DMS114 treated with DMSO at 0.1 percent for 48 hours (cell line): ENCODE data around the gene VRK3.
A peak's percentile ranks its signal among the peaks of the same experiment; 100 is the strongest.
"Not testable (repeated sequence)": the region's sequence is repeated elsewhere in the genome, so short reads cannot be mapped to it uniquely, and the experiment has no call there.

Experiments
- DNase-seq: peaks from one replicate; lab custom pipeline; 2025; ENCODE audit not compliant: unreplicated experiment; lab: John Stamatoyannopoulos, UW

VRK3 gene

DNA sequence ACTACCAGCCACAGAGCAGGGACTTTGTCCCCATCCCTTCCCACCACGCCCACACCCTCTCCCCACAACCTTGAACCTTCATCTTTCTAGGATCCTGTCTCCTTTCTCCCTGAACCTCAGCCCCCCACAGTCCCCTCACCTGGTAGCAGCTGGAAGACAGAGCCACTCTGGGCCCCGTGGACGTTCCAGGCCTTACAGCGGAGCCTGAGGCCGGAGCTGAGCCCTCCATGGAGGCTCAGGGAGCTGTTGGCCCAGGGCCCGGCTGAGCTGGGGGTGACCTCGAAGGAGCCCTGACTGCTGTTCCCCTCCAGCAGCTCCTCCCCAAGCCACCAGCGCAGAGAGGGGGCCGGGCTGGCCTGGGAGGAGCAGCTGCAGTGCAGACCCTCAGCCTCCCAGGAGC, 67.0 kb downstream of the VRK3 start:
- DNase-seq: not testable (repeated sequence)

DNA sequence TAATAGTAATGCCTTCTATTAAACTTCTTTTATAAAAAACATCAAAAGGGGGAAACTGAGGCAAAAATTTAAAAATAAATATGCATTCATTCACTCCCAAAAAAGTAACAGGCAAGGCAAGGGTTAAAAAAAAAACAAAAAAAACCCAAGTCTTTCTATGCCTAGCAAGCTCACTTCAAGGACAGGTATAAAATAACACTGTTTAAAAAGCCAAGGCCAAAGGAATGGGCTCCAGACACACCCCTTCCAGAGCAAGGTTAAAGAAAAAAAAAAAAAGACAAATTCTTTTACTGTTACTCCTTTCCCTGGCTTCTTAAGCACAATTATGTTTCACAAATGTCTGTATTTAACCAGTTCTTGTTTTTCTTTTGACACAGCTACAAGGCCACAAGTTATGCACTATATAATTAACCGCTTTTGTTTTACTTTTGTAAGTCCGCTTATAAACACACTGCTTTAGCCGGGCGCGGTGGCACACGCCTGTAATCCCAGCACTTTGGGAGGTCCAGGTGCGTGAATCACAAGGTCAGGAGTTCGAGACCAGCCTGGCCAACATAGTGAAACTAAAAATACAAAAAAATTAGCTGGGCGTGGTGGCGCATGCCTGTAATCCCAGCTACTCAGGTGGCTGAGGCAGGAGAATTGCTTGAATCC, 67.8 kb downstream of the VRK3 start:
- DNase-seq: no peak

DNA sequence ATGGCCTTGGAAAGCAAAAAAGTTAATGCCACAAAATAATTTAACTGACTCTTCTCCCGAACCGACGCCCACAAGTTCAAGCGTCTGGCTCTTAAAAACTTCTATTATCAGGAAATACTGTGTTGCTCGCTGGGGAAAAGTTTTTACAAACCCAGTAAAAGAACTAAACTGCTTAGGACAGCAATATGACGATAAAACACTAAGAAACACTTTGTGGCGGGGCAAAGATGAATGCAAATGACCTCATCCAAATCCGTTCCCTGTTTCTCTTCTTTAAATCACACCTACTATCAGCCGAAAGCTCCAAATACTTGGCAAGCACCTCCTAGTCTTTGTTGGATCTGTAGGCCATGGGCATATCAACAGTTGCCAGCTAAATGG, 69.1 kb downstream of the VRK3 start:
- no peak for DNase-seq

DNA sequence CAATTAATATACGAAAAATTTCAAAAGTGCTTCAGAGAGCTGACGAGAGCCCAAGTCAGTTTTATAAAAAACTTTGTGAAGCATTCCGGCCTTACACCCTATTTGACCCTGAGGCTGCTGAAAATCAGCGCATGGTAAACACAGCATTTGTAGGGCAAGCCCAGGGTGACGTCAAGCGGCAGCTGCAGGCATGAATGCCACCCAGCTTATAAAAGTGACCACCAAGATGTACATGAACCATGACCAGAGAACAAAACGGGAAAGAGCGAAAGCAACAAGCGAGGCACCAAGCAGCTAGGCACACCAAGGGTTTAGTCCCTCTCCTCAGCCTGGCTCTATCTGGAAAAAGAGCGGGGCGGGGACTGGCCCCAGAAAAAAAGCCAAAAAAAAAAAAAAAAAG, 70.2 kb downstream of the VRK3 start:
- DNase-seq: no peak

DNA sequence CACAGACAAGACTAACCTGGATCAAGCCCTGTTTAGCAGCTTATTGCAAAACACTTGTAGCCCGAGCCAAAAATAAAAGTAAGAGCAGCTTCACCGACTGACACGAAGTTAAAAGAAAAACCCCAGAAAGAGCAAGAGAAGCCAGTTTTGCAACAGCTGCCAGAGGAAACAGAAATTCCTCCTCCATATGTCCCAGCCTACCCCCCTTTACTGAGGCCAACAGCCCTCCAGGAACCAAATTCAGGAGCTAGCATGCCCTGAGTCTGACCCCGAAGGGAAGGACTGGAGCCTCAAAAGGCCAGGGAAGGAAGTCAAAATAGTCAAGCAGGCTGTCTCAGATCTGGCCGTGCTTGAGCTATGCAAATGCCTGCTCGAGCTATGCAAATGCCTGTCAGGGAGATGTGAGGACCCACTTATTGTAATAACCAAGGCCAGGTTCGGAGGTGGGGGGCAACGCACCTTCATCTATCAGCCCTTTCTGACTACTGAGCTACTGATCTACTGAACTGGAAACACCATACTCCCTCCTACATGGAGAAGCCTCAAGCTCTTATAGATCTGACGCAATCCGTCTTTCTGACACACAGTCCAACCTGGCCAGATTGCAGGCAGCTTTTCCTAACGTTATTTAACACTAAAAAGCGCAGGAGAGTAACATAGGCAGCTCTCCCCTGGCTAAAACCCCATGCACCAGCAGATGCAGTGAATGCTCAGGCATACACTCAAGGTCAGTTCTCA, 70.9 kb downstream of the VRK3 start:
- no peak for DNase-seq

DNA sequence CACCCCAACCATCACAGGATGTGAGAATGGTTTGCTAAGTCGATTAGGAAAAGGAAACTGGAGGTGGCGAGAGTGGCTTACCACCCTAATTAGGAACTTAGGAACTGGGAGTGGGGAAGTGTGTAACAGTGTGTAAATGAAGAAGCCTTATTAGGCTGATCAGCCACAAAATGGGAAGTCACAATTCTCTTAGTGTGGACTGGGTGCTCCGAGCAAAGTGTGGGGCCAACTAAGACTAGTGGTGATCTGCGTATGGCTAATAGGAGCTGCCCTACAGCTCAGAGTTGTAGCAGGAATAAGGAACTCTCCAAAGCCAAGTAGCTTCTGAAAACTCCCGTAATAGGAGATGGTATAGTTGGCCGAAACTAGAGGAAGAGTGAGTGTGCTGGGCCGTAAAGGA, 71.8 kb downstream of the VRK3 start:
- no peak for DNase-seq

DNA sequence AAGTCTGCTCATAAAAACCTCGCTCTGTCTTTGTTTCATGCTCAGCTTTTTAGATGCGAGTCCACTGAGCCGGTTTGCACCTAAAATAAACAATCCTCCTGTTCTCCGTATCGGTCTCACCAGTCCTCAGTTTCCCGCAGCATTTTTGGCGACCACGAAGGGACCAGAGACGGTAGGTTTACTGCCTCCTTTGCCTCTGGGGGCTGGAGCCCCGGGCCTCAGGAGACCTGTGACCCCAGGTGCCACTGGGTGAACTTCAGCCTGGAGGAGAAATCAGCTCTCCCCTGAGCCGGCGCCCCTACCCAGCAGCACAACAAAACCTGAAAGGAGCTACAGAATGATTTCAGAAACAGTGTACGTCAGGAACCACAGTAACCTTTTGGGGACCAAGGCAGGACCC, 72.3 kb downstream of the VRK3 start:
- no peak for DNase-seq

DNA sequence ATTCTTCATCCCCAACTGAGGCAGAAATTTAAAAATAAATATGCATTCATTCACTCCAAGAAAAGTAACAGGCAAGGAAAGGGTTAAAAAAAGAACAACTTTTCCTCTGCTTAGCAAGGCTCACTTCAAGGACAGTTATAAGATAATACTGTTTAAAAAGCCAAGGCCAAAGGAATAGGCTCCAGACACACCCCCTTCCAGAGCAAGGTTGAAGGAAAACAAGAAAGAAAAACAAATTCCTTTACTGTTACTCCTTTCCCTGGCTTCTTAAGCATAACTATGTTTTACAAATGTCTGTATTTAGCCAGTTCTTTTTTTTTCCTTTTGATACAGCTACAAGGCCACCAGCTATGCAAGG, 72.7 kb downstream of the VRK3 start:
- no peak for DNase-seq

DNA sequence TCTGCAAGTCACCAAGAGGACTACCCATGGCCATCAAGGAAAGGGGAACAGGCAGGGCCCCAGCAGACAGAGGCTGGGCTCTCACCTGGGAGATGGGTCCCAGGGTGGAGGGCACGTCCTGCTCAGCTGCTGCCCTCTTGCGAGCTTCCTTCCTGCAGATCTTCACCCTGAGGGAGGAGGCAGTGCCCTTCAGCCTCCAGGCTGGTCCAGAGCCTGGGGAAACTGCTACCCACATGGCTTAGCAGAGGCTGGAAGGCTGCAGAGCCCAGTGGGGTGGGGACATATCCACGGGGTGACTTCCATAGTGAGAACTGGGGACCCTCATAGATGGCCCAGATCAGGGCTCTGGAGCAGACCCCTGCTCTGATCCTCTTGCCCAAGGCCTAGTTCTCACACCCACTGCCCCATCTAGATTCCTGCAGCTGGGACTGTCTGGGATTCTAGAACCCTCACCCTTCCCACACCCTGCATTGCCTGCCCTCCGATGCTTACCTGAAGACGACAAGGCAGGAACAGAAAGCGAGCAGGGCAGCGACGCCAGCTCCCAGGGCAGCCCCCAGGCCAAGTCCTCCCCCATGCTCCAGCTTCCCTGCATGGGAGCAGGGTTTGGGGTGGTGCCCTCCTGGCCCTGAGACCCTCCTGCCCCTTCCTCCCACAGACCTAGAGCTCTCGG, 73.2 kb downstream of the VRK3 start:
- no peak for DNase-seq

DNA sequence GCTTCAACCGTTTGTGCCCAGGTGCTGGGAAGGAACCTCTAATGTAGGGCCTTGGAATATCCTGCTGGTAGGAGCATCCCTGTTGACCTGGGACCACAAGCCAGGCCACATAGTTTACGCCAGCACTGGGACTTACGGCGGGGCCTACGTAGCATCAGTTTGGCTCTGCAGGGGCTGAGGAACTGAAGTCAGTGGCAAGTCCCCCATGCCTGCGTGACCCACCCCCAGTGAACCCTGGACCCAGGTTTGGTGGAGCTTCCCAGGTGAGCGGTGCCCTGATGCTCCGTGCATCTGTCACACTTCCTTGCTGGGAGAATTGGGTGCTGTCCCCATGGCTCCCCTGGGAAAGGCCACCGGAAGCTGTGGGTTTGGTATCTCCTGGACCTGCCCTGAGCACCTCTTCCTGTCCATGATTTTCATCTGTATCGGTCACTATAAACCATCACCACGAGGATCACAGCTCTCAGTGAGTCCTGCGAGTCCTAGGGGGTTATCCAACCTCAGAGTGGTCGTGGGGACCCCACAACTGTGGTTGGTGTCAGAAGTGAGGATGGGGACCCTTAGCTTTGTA, 74.1 kb downstream of the VRK3 start:
- DNase-seq: no peak

DNA sequence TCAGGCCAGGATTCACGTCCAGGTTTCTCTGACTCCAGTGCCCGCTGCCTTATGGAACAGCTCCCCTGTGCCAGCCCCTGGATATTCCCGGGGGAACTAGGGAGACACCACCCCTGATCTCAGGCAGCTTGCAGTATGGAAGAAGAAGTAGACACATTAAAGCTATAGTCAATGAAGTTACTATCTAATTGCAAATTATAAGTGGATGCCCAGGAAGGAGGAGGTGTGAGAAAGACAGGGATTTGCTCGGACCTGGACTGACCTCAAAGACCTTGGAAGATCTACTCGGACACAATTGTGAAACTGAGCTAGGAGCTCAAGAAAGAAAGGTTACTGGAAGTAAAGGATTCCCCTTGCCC, 74.6 kb downstream of the VRK3 start:
- no peak for DNase-seq

DNA sequence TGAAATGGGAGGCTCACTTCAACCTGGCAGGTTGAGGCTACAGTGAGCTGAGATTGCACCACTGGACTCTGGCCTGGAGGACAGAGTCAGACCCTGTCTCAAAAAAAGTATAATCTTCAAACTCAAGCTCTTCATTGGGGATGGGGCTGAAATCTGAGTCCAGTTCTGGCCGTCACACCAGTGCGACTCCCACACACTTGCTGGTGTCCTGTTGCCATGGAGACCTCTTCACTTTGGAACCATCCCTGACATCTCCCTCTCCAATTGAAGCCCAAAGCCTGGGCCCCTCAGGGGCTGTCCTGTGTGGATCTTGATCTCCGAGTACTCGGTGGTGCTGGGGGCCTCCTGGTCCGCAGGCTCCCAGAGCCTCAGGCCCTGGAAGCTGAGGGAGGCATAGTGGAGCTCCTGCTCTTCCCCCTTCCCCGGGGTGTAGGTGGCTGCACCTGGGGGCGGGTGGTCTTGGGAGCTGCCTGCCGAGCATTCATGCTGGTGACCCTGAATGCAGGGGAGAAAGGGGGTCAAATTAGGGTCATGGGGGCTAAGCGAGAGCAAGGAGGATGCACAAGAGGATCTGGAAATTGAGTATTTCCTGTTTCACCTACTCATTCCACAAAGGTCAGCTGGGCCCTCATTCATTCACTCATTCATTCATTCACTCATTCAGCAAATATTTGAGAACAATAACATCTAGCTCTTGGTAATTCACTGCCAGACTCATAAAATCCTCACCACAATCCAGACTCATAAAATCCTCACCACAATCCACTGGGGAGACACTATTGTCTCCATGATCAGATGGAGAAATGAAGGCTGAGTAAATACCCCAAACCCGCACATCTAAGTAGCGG, 75.2 kb downstream of the VRK3 start:
- no peak for DNase-seq

DNA sequence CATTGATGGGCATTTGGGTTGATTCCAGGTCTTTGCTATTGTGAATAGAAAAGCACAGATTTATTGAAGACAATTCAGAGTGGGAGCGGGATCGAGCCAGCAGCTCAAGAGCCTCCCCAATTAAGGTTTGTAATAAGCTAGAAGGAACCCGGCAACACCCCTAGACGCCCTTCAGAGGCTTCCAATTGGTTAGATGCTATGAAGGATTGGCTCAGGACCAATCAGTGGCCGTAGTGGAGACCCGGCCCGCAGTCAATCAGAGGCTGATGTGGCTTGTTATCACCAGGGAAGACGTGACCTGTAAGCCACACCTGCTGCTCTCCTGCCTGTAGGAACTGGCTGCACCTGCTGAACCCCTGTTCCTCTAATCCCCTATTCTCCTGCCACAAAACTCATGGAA, 78.8 kb downstream of the VRK3 start:
- no peak for DNase-seq

DNA sequence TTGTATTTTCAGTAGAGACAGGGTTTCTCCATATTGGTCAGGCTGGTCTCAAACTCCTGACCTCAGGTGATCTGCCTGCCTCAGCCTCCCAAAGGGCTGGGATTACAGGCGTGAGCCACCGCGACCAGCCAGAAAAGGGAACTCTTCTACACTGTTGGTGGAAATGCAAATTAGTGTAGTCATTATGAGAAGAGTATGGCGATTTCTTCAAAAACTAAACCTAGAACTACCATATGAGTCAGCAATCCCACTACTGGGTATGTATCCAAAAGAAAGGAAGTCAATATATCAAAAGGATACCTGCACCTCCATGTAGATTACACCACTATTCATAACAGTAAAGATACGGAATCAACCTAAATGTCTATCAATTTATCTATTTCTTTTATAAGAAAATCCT, 80.6 kb downstream of the VRK3 start:
- not testable (repeated sequence) for DNase-seq

DNA sequence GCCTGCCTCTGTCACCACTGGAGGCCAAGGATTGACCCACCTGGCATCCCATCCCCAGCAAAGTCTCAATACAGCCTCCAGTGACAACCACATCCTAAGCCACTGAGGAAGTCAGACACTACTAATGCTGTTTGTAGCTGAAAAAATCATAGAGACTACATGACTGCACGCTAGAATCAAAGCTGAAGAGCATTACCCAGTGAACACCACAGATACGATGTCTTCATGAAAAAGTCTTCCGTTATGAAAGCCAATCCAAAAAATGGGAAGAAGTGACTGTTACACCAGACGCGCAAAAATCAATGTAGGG, 84.7 kb downstream of the VRK3 start:
- DNase-seq: no peak

DNA sequence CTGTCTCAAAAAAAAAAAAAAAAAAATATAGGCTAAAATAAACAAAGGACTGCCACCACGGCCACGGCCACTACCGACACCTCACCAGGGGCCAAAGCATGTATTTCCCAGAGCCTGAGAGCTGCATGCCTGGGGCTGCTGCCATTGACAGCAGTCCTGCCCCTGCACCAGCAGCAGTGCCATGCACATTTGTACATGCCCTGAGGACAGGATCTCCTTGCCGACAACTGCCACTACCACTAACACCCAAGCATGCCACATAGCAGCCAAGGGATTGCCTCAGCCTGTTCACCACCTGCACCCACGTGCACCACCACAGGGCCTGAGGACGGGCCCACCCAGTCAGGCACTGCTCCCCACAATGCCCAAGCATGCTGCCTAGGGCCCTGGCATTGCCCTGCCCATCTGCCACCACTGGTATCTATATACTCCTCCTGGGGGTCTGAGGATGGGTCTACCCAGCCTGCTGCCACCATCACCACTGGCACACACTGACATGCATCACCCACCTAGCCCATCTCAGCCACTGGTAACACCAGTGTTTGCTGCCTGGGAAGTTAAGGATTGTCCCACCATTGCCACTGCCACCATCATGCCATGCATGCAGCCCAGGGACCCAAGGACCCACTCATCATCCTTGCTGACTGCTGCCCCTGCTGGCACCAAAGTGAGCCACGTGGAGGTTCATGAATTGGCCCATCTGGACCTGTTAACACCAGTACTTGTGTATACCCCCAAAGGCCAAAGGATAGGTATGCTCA, 85.3 kb downstream of the VRK3 start:
- DNase-seq: no peak

DNA sequence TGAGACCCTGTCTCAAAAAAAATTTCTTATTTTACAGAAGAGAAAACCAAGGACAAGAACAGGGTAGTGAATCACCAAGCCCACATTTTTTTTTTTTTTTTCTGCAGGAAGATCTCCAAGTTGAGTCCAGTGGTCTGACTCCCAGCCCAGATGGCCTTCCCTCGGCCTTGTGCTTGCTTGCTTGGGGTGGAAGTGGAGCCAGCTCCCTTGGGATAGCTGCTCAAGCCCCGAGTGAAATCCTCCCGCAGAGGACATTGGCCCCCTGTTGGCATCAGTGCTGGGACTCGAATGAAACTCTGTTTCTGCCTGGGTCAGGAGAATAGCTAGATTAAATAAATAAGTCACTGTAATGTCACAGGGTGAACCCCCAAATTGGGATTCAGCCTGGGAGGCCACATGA, 86.5 kb downstream of the VRK3 start:
- DNase-seq: no peak

DNA sequence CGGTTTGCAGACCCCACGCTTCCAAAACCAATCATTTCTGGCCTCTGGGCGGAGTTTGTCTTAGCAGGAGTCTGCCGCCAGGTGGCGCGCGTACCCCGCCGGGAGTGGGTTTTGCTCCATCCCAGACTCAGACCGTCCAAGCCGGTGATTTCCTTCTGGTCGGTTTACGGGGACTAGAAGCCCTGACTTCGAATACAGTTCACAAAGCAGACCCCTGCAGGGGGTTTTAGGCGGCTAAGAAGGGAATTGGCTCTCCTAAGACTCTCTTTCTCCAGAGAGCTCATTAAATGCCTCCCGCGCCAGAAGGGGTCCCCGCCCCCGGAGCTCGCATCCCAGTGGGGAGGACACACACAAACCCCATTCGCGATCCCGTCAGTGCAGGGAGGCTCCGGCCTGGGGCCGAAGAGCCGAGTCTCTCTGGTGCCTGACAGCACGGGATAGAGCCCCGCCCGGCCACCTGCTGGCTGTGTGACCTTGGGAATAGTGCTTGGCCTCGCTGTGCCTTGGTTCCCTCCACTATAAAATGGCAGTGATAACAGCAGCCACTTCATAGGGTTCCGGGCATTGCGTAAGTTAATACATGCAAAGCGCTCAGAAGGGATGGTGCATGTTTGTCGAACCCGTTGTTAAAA, 87.3 kb downstream of the VRK3 start:
- DNase-seq: peak; percentile 63

DNA sequence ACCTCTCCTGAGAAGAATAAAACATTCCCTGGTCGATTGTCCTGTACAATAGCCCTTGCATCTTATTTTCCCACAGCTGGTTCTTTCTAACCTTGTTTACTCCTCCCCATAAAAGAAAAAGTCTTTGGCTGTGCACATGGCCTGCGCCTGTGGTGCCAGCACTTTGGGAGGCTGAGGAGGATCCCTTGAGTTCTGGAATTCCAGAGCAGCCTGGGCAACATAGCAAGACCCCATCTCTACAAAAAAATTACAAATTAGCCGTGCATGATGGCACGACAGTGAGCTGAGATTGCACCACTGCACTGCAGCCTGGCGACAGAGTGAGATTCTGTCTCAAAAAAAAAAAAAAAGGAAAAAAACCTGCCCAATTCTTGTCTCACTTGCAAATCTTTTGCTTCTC, 88.6 kb downstream of the VRK3 start:
- no peak for DNase-seq

DNA sequence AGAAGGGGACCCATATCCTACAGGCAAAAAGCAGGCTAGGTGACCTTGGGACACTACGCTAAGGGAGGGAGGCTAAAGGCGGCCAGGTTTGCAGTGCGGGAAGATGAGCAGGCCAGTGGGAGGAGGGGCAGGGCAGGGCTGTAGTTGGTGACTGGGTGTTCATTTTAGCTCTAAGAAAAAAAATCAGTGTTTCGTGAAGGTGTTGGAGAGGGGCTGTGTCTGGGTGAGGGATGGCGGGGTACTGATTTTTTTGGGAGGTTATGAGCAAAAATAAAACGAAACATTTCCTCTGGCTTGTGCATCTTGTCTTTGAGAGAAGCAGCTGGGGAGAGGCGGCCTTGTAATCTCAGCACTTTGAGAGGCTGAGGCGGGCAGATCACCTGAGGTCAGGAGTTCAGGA, 91.5 kb downstream of the VRK3 start:
- no peak for DNase-seq
